ENCODE data around the gene ABCF3. TPM values are rescaled to one million over a fixed set of nuclear protein-coding genes. Genes with fewer than 3 reads are reported as not detected.

The ABCF3 gene
- total RNA-seq, 1 experiment from 2014 or later, result 62.7 TPM

DNA sequence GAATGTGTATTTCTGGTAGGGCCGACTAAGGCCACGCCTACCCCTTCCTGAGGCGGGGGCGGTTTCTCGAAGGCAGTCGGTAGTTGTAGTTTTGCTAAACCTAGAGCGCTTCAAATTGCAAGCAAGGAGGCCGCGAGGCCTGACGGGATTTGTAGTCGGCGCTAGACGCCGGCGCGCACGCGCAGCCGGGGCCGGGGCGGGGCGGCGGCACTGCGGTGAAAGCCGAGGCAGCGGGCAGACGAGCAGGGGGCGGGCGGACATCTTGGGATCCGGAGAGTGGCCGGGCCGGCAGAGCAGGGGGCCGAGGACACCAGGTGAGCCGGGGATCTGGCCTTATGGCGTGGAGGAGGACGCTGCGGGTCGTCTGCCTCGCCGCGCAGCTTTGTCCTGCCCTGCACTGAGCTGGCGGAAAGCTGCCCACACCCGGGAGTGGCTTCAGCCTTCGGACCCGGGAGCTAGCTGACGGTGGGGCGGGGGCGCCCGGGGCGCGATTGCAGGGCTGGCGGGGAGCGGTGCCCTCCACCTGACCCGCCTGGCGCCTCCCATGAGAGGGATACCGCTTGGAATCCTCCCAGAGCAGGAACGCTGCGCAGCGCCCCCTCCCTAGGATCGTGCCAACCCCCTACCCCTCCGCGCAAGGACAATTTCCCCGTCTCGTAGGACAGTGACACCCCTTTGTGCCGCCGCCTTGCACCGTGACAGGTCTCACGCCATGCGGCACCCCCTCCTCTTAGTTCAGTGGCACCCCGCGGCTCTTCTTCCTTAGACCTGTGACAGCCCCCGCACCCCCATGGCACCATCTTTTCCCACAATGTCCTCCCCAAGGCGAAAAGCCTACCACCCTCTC, 11.1 kb upstream of the ABCF3 start, which contains the start of gene AP2M1:
AP2M1 (plus strand) TSS at position 210 of the 847 bp plus-strand sequence. CDS start 2,139 bp downstream, outside the sequence.
- Mint-ChIP-seq H3K27ac (ENCODE audit: low read depth, unreplicated experiment) (peak within 1 kb of the TSS; percentile 95), H3K4me1 (ENCODE audit: insufficient read depth, unreplicated experiment) (peaks cover 29% of the 10 kb centered on the region), H3K36me3 (ENCODE audit: insufficient read depth, unreplicated experiment) (peaks cover 29% of the 10 kb centered on the region), H3K4me3 (ENCODE audit: unreplicated experiment) (peak within 1 kb of the TSS; percentile 100), H3K9me3 (ENCODE audit: unreplicated experiment) (no peaks in the 10 kb centered on the region), H3K27me3 (ENCODE audit: insufficient read depth, unreplicated experiment) (no peaks in the 10 kb centered on the region)
- ChIA-PET CTCF (interaction anchor here (0.7 to 1.4 kb wide), 3 partner anchors 10 to 30 kb away, joined by 3 to 4 read pairs (median 3); no protein-coding TSS in a partner anchor), POLR2A (interaction anchor here (0.6 to 4.3 kb wide), 9 partner anchors 10 to 330 kb away, joined by 3 to 31 read pairs (median 4); partner anchors contain the start of genes ABCF3, DVL3 and EIF2B5)
- TF ChIP-seq CTCF (IDR thresholded peaks at IDR 0.05; ENCODE audit: unreplicated experiment), result no peak
- DNase-seq (ENCODE audit: unreplicated experiment), result peak; percentile 99
- intact Hi-C loops (cut with micrococcal nuclease), result loop anchor here (2.0 kb wide), 1 partner anchor 18 kb away; no protein-coding TSS in a partner anchor
- BruUV-seq (replicated peaks), result no TSS peak

- Mint-ChIP-seq H3K4me1 (ENCODE audit: insufficient read depth, unreplicated experiment) (peaks cover 29% of the 10 kb centered on the region), H3K27me3 (ENCODE audit: insufficient read depth, unreplicated experiment) (no peaks in the 10 kb centered on the region), H3K4me3 (ENCODE audit: unreplicated experiment) (peak overlapping the region; percentile 100), H3K9me3 (ENCODE audit: unreplicated experiment) (no peaks in the 10 kb centered on the region), H3K36me3 (ENCODE audit: insufficient read depth, unreplicated experiment) (peaks cover 36% of the 10 kb centered on the region), H3K27ac (ENCODE audit: low read depth, unreplicated experiment) (peak overlapping the region; percentile 95)
- TF ChIP-seq CTCF (IDR thresholded peaks at IDR 0.05; ENCODE audit: unreplicated experiment), result no peak
- ChIA-PET POLR2A (interaction anchor here (0.8 to 4.3 kb wide), 8 partner anchors 9 to 331 kb away, joined by 3 to 31 read pairs (median 13); partner anchors contain the start of genes ABCF3, DVL3 and EIF2B5), CTCF (no interaction called here)
- BruUV-seq (replicated peaks), result no TSS peak
- intact Hi-C loops (cut with micrococcal nuclease), result loop anchor here (2.0 kb wide), 1 partner anchor 19 kb away; no protein-coding TSS in a partner anchor
- DNase-seq (ENCODE audit: unreplicated experiment), result peak; percentile 16
These were observed 10.5 kb upstream of the ABCF3 start for GRCh38 chr3:184175506-184175905.

GRCh38 chr3:184175981-184176376, 10.0 kb upstream of the ABCF3 start:
- no peak for DNase-seq (ENCODE audit: unreplicated experiment)
- intact Hi-C loops (cut with micrococcal nuclease), result loop anchor here (2.0 kb wide), 1 partner anchor 19 kb away; no protein-coding TSS in a partner anchor
- Mint-ChIP-seq H3K27ac (ENCODE audit: low read depth, unreplicated experiment) (peak overlapping the region; percentile 95), H3K4me1 (ENCODE audit: insufficient read depth, unreplicated experiment) (peaks cover 26% of the 10 kb centered on the region), H3K4me3 (ENCODE audit: unreplicated experiment) (peak overlapping the region; percentile 100), H3K36me3 (ENCODE audit: insufficient read depth, unreplicated experiment) (peaks cover 40% of the 10 kb centered on the region), H3K27me3 (ENCODE audit: insufficient read depth, unreplicated experiment) (no peaks in the 10 kb centered on the region), H3K9me3 (ENCODE audit: unreplicated experiment) (no peaks in the 10 kb centered on the region)
- CTCF ChIA-PET, result interaction anchor here (0.6 to 1.1 kb wide), 2 partner anchors 258 to 270 kb away, joined by 3 read pairs; no protein-coding TSS in a partner anchor
- TSS peak; percentile 15 for BruUV-seq (replicated peaks)
- TF ChIP-seq CTCF (IDR thresholded peaks at IDR 0.05; ENCODE audit: unreplicated experiment), result no peak
- POLR2A ChIA-PET, result interaction anchor here (1.0 to 4.3 kb wide), 6 partner anchors 8 to 72 kb away, joined by 3 to 31 read pairs (median 4); partner anchors contain the start of genes ABCF3 and EIF2B5

Measured in MCF 10A (cell line).